HUDEP-2 (cell line): ENCODE results near the gene ABHD12.

ENCODE experiments used
- DNase-seq, 76 experiments: peaks; one replicate each; lab custom pipeline; 2025; ENCODE audit not compliant: unreplicated experiment in 76 of 76; lab: John Stamatoyannopoulos, UW

Gene ABHD12

GRCh38 chr20:25309395-25310267 lies 81.0 kb downstream of the ABHD12 start:
- DNase-seq: peak in 65 of 76 experiments; percentile 8 to 79 (median 53)

GRCh38 chr20:25308671-25309394 lies 81.8 kb downstream of the ABHD12 start:
- DNase-seq: peak in 10 of 76 experiments; percentile 5 to 28 (median 12)

GRCh38 chr20:25308083-25308491 lies 82.5 kb downstream of the ABHD12 start:
- DNase-seq: no peak

GRCh38 chr20:25306991-25307903 lies 83.4 kb downstream of the ABHD12 start:
- DNase-seq: no peak

GRCh38 chr20:25304025-25304549 lies 86.5 kb downstream of the ABHD12 start:
- DNase-seq: no peak

- no peak for DNase-seq
Observed at GRCh38 chr20:25303292-25304024, 87.2 kb downstream of the ABHD12 start.

- DNase-seq: no peak
Observed at GRCh38 chr20:25302596-25302995, 88.0 kb downstream of the ABHD12 start.

GRCh38 chr20:25301357-25301920 lies 89.2 kb downstream of the ABHD12 start:
- no peak for DNase-seq

GRCh38 chr20:25300496-25301170 lies 90.0 kb downstream of the ABHD12 start:
- no peak for DNase-seq

GRCh38 chr20:25299806-25300205 lies 90.8 kb downstream of the ABHD12 start:
- DNase-seq: no peak

- no peak for DNase-seq
Observed at GRCh38 chr20:25297141-25297905, 93.3 kb downstream of the ABHD12 start.

- peak in 12 of 76 experiments; percentile 2 to 32 (median 12) for DNase-seq
Observed at GRCh38 chr20:25296094-25297093, 94.2 kb downstream of the ABHD12 start.

GRCh38 chr20:25295386-25296093 lies 95.1 kb downstream of the ABHD12 start:
- no peak for DNase-seq

- peak in 51 of 76 experiments; percentile 3 to 61 (median 30) for DNase-seq
Observed at GRCh38 chr20:25294459-25295385, 95.9 kb downstream of the ABHD12 start.

GRCh38 chr20:25293910-25294458 lies 96.7 kb downstream of the ABHD12 start:
- DNase-seq: peak in 1 of 76 experiments; percentile 5
